ENCODE results near the gene LHX6. TPM values are rescaled to one million over a fixed set of nuclear protein-coding genes. Genes with fewer than 3 reads are reported as not detected.

LHX6 gene
- total and polyA plus RNA-seq, 2 of the 13 experiments (the other 11 are each of a cell fraction or from before 2014, with no cell fraction given), result 1.1 to 1.3 TPM

GRCh38 chr9:122197426-122197825 lies 31.3 kb downstream of the LHX6 start:
- H3K27me3 ChIP-seq (ENCODE audit: control insufficient read depth in 1 of 2, insufficient read depth in 2 of 2, low read length in 2 of 2), result no peaks in the 10 kb centered on the region
- H3K9me3 ChIP-seq (ENCODE audit: low read length), result no peaks in the 10 kb centered on the region
- H3K79me2 ChIP-seq (ENCODE audit: insufficient read depth, low read length), result no peaks in the 10 kb centered on the region
- BruUV-seq (replicated peaks), result no TSS peak
- DNase-seq (ENCODE audit: low spot score), result no peak
- ATAC-seq, result peak; percentile 70
- peak overlapping the region in 1 of 3 experiments; percentile 18; a peak in 3 of 6 replicates for H3K4me3 ChIP-seq (replicated peaks in 1 of 3; ENCODE audit: insufficient read depth in 1 of 3, low read depth in 2 of 3, low read length in 3 of 3)
- FAIRE-seq, result no peak
- H3K4me2 ChIP-seq (ENCODE audit: low read depth, low read length), result peak overlapping the region; percentile 60
- no peaks in the 10 kb centered on the region for H3K36me3 ChIP-seq (replicated peaks in 1 of 2; ENCODE audit: control insufficient read depth in 1 of 2, insufficient read depth in 2 of 2, low read length in 2 of 2)
- no peak overlapping the region for H3K9ac ChIP-seq (ENCODE audit: insufficient read depth, low read depth, low read length)
- intact Hi-C loops (cut with micrococcal nuclease; ENCODE audit: unreplicated experiment) (no loop called here), in situ Hi-C loops (cut with HindIII; ENCODE audit: extremely low pct_ligation_motif_present, low pct_unique_long_range_greater_than_20kb) (no loop called here)
- no peaks in the 10 kb centered on the region for H4K20me1 ChIP-seq (ENCODE audit: insufficient read depth, low read length)
- TF ChIP-seq ZSCAN25 (CRISPR knock-in tag; IDR thresholded peaks at IDR 0.05) (peak; percentile 48; the same call in 1 of the 2 replicates), SNAI1 (CRISPR knock-in tag; IDR thresholded peaks at IDR 0.05; ENCODE audit: borderline replicate concordance) (no peak)
- POLR2A ChIA-PET, result no interaction called here
- 22% methylated on average over 6 of the region's 7 CpGs for WGBS (ENCODE audit: low lambda C conversion rate)
- no peak overlapping the region for H3K27ac ChIP-seq (ENCODE audit: extremely low read length, insufficient read depth, low read length)
- no peak overlapping the region for H2AFZ ChIP-seq (ENCODE audit: low read length)
- CTCF ChIA-PET (ENCODE audit: low intra/inter-chr PET ratio, low total read pairs), result no interaction called here
- H3K4me1 ChIP-seq (ENCODE audit: insufficient read depth, low read length), result peaks cover 34% of the 10 kb centered on the region

GRCh38 chr9:122195875-122196274 lies 32.9 kb downstream of the LHX6 start:
- WGBS (ENCODE audit: low lambda C conversion rate), result 87% methylated on average over 4 of the region's 4 CpGs
- ATAC-seq, result no peak
- BruUV-seq (replicated peaks), result no TSS peak
- Histone ChIP-seq H4K20me1 (ENCODE audit: insufficient read depth, low read length) (no peaks in the 10 kb centered on the region), H3K4me3 (replicated peaks in 1 of 3; ENCODE audit: insufficient read depth in 1 of 3, low read depth in 2 of 3, low read length in 3 of 3) (no peak overlapping the region), H3K27ac (ENCODE audit: extremely low read length, insufficient read depth, low read length) (no peak overlapping the region), H3K79me2 (ENCODE audit: insufficient read depth, low read length) (no peaks in the 10 kb centered on the region), H2AFZ (ENCODE audit: low read length) (no peak overlapping the region), H3K9me3 (ENCODE audit: low read length) (no peaks in the 10 kb centered on the region), H3K4me1 (ENCODE audit: insufficient read depth, low read length) (peaks cover 49% of the 10 kb centered on the region), H3K4me2 (ENCODE audit: low read depth, low read length) (no peak overlapping the region), H3K9ac (ENCODE audit: insufficient read depth, low read depth, low read length) (no peak overlapping the region), H3K27me3 (ENCODE audit: control insufficient read depth in 1 of 2, insufficient read depth in 2 of 2, low read length in 2 of 2) (no peaks in the 10 kb centered on the region), H3K36me3 (replicated peaks in 1 of 2; ENCODE audit: control insufficient read depth in 1 of 2, insufficient read depth in 2 of 2, low read length in 2 of 2) (no peaks in the 10 kb centered on the region)
- POLR2A ChIA-PET, result no interaction called here
- no peak for TF ChIP-seq ZNF496 (CRISPR knock-in tag; IDR thresholded peaks at IDR 0.05; ENCODE audit: insufficient replicate concordance)
- TF ChIP-seq ZSCAN21 (CRISPR knock-in tag; IDR thresholded peaks at IDR 0.05; ENCODE audit: borderline replicate concordance), result no peak
- TF ChIP-seq HBP1 (CRISPR knock-in tag; IDR thresholded peaks at IDR 0.05; ENCODE audit: low read depth), result no peak
- TF ChIP-seq ZKSCAN8 (CRISPR knock-in tag; IDR thresholded peaks at IDR 0.05; ENCODE audit: borderline replicate concordance), result no peak
- in situ Hi-C loops (cut with HindIII; ENCODE audit: extremely low pct_ligation_motif_present, low pct_unique_long_range_greater_than_20kb) (no loop called here), intact Hi-C loops (cut with micrococcal nuclease; ENCODE audit: unreplicated experiment) (no loop called here)
- DNase-seq (ENCODE audit: low spot score), result no peak
- FAIRE-seq, result no peak
- CTCF ChIA-PET (ENCODE audit: low intra/inter-chr PET ratio, low total read pairs), result no interaction called here

Measured in HepG2 (cell line).